ENCODE data around the gene GBX1.

The GBX1 gene

GRCh38 chr7:151129117-151129959, 38.2 kb downstream of the GBX1 start:
- no peaks in the 10 kb centered on the region for H3K9me3 ChIP-seq (ENCODE audit: insufficient read depth, low read length)
- no peak overlapping the region for H2AFZ ChIP-seq (ENCODE audit: low read depth, low read length, severe bottlenecking)
- no peak overlapping the region for H3K4me2 ChIP-seq (ENCODE audit: low read depth, low read length, poor library complexity, severe bottlenecking)
- no peaks in the 10 kb centered on the region for H3K36me3 ChIP-seq (ENCODE audit: low read length)
- H3K4me3 ChIP-seq (ENCODE audit: insufficient read depth, low read length, poor library complexity, severe bottlenecking), result no peak overlapping the region
- no peaks in the 10 kb centered on the region for H3K79me2 ChIP-seq (ENCODE audit: insufficient read depth, low read length)
- no peaks in the 10 kb centered on the region for H4K20me1 ChIP-seq (ENCODE audit: low read depth, low read length)
- no peak overlapping the region for H3K9ac ChIP-seq (ENCODE audit: low read length)
- no peak overlapping the region for H3K27ac ChIP-seq (ENCODE audit: low read depth, low read length)
- no peaks in the 10 kb centered on the region for H3K27me3 ChIP-seq (ENCODE audit: low read length)
- no peaks in the 10 kb centered on the region for H3F3A ChIP-seq (ENCODE audit: insufficient read depth)
- no peaks in the 10 kb centered on the region for H3K9me2 ChIP-seq (replicated peaks; ENCODE audit: insufficient read depth, low read length)
- no peak for TF ChIP-seq EZH2phosphoT487 (conservative IDR thresholded peaks at IDR 0.05; ENCODE audit: low read length)
- no peak for TF ChIP-seq CTCF (IDR thresholded peaks at IDR 0.05; ENCODE audit: insufficient read depth, low read length, poor library complexity, severe bottlenecking)

GRCh38 chr7:151128716-151129115, 38.8 kb downstream of the GBX1 start:
- no peak overlapping the region for H3K4me3 ChIP-seq (ENCODE audit: insufficient read depth, low read length, poor library complexity, severe bottlenecking)
- H2AFZ ChIP-seq (ENCODE audit: low read depth, low read length, severe bottlenecking), result no peak overlapping the region
- H4K20me1 ChIP-seq (ENCODE audit: low read depth, low read length), result no peaks in the 10 kb centered on the region
- H3K27ac ChIP-seq (ENCODE audit: low read depth, low read length), result no peak overlapping the region
- H3K36me3 ChIP-seq (ENCODE audit: low read length), result no peaks in the 10 kb centered on the region
- no peak overlapping the region for H3K9ac ChIP-seq (ENCODE audit: low read length)
- no peak overlapping the region for H3K4me2 ChIP-seq (ENCODE audit: low read depth, low read length, poor library complexity, severe bottlenecking)
- H3K79me2 ChIP-seq (ENCODE audit: insufficient read depth, low read length), result no peaks in the 10 kb centered on the region
- H3K9me2 ChIP-seq (replicated peaks; ENCODE audit: insufficient read depth, low read length), result no peaks in the 10 kb centered on the region
- H3K27me3 ChIP-seq (ENCODE audit: low read length), result no peaks in the 10 kb centered on the region
- TF ChIP-seq CTCF (IDR thresholded peaks at IDR 0.05; ENCODE audit: insufficient read depth, low read length, poor library complexity, severe bottlenecking), result no peak
- no peak for TF ChIP-seq EZH2phosphoT487 (conservative IDR thresholded peaks at IDR 0.05; ENCODE audit: low read length)
- H3K9me3 ChIP-seq (ENCODE audit: insufficient read depth, low read length), result no peaks in the 10 kb centered on the region
- no peaks in the 10 kb centered on the region for H3F3A ChIP-seq (ENCODE audit: insufficient read depth)

GRCh38 chr7:151128144-151128543, 39.4 kb downstream of the GBX1 start:
- Histone ChIP-seq H3K4me2 (ENCODE audit: low read depth, low read length, poor library complexity, severe bottlenecking) (no peak overlapping the region), H3K9ac (ENCODE audit: low read length) (no peak overlapping the region), H3K79me2 (ENCODE audit: insufficient read depth, low read length) (no peaks in the 10 kb centered on the region), H3K9me3 (ENCODE audit: insufficient read depth, low read length) (no peaks in the 10 kb centered on the region), H3K27ac (ENCODE audit: low read depth, low read length) (no peak overlapping the region), H3F3A (ENCODE audit: insufficient read depth) (no peaks in the 10 kb centered on the region), H4K20me1 (ENCODE audit: low read depth, low read length) (no peaks in the 10 kb centered on the region), H3K4me3 (ENCODE audit: insufficient read depth, low read length, poor library complexity, severe bottlenecking) (no peak overlapping the region), H3K9me2 (replicated peaks; ENCODE audit: insufficient read depth, low read length) (no peaks in the 10 kb centered on the region), H3K36me3 (ENCODE audit: low read length) (no peaks in the 10 kb centered on the region), H2AFZ (ENCODE audit: low read depth, low read length, severe bottlenecking) (no peak overlapping the region), H3K27me3 (ENCODE audit: low read length) (no peaks in the 10 kb centered on the region)
- TF ChIP-seq EZH2phosphoT487 (conservative IDR thresholded peaks at IDR 0.05; ENCODE audit: low read length) (no peak), CTCF (IDR thresholded peaks at IDR 0.05; ENCODE audit: insufficient read depth, low read length, poor library complexity, severe bottlenecking) (no peak)

Data from SU-DHL-6 (cell line).